Right atrium auricular region (tissue), 2 donors: ENCODE results near the gene CEP152. TPM values are rescaled to one million over a fixed set of nuclear protein-coding genes. Genes with fewer than 3 reads are reported as not detected.
A peak's percentile ranks its signal among the peaks of the same experiment; 100 is the strongest.

Experiments used
- DNase-seq: peaks from one replicate; pipeline ENCODE4 v3.0.0-alpha.2; 2019; ENCODE audit warnings: low spot score
- H3K27ac ChIP-seq, 2 donors: fragments of 200-600 bp; sonication (generic); 1 replicate in 1 of 2; 2 replicates in 1 of 2; pipeline ENCODE4 v1.5.1; 2016 to 2019
- H3K27me3 ChIP-seq, 2 donors: fragments of 200-600 bp; sonication (generic); one replicate each; pipeline versions ENCODE4 v1.5.1 to v1.6.0; 2017 to 2019
- H3K36me3 ChIP-seq: fragments of 200-600 bp; sonication (generic); one replicate; pipeline ENCODE4 v1.5.1; 2016
- H3K4me1 ChIP-seq, 2 donors: fragments of 200-600 bp; sonication (generic); one replicate each; pipeline versions ENCODE4 v1.5.1 to v1.6.0; 2017 to 2019
- H3K4me3 ChIP-seq, 2 donors: fragments of 200-600 bp; sonication (generic); 1 replicate in 1 of 2; 2 replicates in 1 of 2; pipeline ENCODE4 v1.5.1; 2017 to 2019; ENCODE audit warnings: mild to moderate bottlenecking in 1 of 2, moderate library complexity in 1 of 2
- H3K9me3 ChIP-seq, 2 donors: fragments of 200-600 bp; sonication (generic); one replicate each; pipeline ENCODE4 v1.5.1; 2019
- total RNA-seq, 2 donors: library from RNA; depleted of rRNA; stranded (reverse); fragments of >200 nt; gene quantifications; one replicate each; pipeline ENCODE4 v1.1.0, GENCODE V29; 2016
- TF ChIP-seq, protein P1 (sequence below), 2 donors: fragments of 200-600 bp; sonication (generic); IDR thresholded peaks; one replicate each; pipeline ENCODE4 v1.5.1; 2019; ENCODE audit warnings: antibody characterized with exemption in 2 of 2

Gene CEP152
- total RNA-seq, 2 donors from 2014 or later = 1.1 to 1.4 TPM

DNA sequence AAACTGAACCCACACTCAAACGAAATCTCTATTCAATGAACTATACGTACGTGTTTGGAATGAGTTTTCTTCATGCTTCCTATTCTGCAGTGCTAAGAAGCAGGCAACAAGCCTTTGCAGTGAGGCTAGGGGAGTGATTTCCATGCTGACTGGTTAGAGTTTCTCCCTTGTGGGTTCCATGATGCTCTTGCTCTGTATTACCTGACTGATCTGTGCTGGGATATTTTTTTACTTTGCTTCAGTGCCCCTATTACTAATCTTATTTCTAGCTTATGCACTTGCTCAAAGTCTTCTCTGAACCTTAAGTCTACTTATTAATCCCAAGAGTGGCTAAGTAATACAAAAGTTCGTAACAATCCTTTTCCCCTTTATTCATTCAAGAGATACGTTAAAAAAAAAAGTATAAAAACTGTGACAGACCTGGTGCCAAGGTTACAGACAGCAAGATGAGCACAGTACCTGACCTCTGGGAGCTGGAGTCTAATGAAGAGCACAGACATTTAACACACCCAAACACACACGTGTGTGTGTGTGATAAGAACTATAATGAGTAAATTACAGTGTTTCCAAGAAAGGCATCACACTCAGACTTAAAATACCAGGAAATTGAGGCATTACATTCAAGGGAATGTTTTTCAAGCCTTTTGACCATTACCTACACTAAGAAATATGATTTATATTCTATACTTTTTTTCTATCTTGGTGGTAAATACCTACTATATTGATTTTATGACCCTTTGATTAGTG lies 114.9 kb downstream of the CEP152 start:
- H3K27me3 ChIP-seq = no peaks in the 10 kb centered on the region
- no peak for DNase-seq
- H3K4me3 ChIP-seq = no peak overlapping the region
- H3K9me3 ChIP-seq = no peaks in the 10 kb centered on the region
- no peaks in the 10 kb centered on the region for H3K36me3 ChIP-seq
- TF ChIP-seq, protein P1, sequence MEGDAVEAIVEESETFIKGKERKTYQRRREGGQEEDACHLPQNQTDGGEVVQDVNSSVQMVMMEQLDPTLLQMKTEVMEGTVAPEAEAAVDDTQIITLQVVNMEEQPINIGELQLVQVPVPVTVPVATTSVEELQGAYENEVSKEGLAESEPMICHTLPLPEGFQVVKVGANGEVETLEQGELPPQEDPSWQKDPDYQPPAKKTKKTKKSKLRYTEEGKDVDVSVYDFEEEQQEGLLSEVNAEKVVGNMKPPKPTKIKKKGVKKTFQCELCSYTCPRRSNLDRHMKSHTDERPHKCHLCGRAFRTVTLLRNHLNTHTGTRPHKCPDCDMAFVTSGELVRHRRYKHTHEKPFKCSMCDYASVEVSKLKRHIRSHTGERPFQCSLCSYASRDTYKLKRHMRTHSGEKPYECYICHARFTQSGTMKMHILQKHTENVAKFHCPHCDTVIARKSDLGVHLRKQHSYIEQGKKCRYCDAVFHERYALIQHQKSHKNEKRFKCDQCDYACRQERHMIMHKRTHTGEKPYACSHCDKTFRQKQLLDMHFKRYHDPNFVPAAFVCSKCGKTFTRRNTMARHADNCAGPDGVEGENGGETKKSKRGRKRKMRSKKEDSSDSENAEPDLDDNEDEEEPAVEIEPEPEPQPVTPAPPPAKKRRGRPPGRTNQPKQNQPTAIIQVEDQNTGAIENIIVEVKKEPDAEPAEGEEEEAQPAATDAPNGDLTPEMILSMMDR (IDR thresholded peaks at IDR 0.05) = no peak
- H3K4me1 ChIP-seq = no peaks in the 10 kb centered on the region
- no peak overlapping the region for H3K27ac ChIP-seq

DNA sequence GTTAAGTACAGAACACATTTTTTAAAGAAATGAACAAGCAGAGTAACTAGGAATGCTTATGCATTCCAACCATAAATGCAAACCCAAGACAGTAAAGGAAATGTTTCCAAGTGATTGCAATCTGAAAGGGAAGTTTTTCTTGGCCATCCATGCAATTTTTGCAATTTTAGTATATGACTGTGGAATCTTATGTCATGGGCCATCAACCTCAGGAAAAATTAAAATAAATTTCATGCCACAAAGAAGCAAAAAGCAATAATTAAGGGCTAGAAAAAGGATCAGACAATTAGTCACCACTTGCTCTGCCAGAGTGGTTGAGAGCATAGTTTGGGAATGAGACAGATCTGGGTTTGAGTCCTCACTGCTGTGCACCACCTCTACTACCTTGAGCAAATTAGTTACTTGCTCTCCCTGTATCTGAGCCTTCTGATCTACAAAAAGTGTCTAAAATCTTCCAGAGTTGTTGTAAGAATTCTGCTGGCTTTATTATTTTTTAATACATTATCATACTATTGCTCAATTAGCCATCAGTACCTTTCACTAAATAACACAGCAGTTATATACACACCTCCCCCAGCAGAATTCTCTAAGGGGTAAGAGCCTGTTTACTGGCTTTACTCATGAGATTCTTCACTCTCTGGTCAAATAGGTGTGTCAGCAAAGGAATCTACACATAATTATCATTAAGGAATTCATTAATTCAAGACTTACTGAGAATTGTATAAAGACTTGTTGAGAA lies 115.6 kb downstream of the CEP152 start:
- Histone ChIP-seq H3K27me3 (no peaks in the 10 kb centered on the region), H3K9me3 (no peaks in the 10 kb centered on the region), H3K27ac (no peak overlapping the region), H3K36me3 (no peaks in the 10 kb centered on the region), H3K4me1 (no peaks in the 10 kb centered on the region), H3K4me3 (no peak overlapping the region)
- DNase-seq = no peak
- TF ChIP-seq, protein P1 (IDR thresholded peaks at IDR 0.05) = no peak

DNA sequence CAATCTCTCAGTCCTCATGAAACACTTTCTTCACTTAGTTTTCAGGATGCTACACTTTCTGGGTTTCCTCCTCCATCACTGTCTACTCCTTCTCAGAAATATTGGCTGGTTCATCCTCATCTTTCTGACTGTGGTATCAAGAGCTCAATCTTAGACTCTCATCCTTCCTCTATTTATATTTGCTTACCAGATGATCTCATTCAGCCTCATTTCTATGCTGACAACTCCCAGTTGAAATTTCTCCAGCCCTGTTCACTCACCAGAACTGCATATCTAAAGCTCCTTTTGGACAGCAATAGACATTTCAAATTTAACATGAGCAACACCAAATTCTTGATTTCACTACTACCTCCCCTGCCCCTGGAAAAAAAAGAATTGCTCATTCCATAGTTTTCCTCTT lies 117.4 kb downstream of the CEP152 start:
- H3K27ac ChIP-seq = peak overlapping the region in 1 of 2 donors; percentile 7
- no peaks in the 10 kb centered on the region for H3K4me1 ChIP-seq
- TF ChIP-seq, protein P1 (IDR thresholded peaks at IDR 0.05) = no peak
- H3K36me3 ChIP-seq = no peaks in the 10 kb centered on the region
- no peak overlapping the region for H3K4me3 ChIP-seq
- H3K9me3 ChIP-seq = peaks cover 0 to 6% of the 10 kb centered on the region in 2 donors
- H3K27me3 ChIP-seq = no peaks in the 10 kb centered on the region
- DNase-seq = no peak

DNA sequence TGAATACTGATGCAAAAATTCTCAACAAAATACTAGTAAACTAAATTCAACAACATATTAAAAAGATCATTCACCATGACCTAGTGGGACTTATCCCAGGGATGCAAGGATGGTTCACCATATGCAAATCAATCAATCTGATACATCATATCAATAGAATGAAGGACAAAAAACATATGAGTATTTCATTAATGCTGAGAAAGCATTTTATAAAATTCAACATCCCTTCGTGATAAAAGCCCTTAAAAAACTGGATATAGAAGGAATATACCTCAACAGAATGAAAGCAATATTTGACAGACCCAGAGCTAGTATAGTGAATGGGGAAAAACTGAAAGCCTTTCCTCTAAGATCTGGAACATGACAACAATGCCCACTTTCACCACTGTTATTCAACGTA lies 122.4 kb downstream of the CEP152 start:
- Histone ChIP-seq H3K9me3 (peaks cover 0 to 11% of the 10 kb centered on the region in 2 donors), H3K4me1 (no peaks in the 10 kb centered on the region), H3K27me3 (no peaks in the 10 kb centered on the region), H3K36me3 (no peaks in the 10 kb centered on the region), H3K4me3 (no peak overlapping the region), H3K27ac (no peak overlapping the region)
- TF ChIP-seq, protein P1 (IDR thresholded peaks at IDR 0.05) = no peak
- DNase-seq = no peak

Other genes starting within 250 kb of the CEP152 start
- gene FBN1, start 165.4 kb downstream of the CEP152 start, total RNA-seq = 10 to 100 TPM; 57.1 to 84.9 TPM
- gene EID1, start 67.1 kb upstream of the CEP152 start, total RNA-seq = 100 to 1,000 TPM; 369 to 524 TPM
- 1 to 10 TPM; 4.9 to 5.3 TPM for gene SHC4, start 152.8 kb upstream of the CEP152 start, total RNA-seq
- 10 to 100 TPM; 21.8 to 23.0 TPM for gene SECISBP2L, start 235.4 kb upstream of the CEP152 start, total RNA-seq